ENCODE data around the gene TSBP1.

TSBP1 gene

DNA sequence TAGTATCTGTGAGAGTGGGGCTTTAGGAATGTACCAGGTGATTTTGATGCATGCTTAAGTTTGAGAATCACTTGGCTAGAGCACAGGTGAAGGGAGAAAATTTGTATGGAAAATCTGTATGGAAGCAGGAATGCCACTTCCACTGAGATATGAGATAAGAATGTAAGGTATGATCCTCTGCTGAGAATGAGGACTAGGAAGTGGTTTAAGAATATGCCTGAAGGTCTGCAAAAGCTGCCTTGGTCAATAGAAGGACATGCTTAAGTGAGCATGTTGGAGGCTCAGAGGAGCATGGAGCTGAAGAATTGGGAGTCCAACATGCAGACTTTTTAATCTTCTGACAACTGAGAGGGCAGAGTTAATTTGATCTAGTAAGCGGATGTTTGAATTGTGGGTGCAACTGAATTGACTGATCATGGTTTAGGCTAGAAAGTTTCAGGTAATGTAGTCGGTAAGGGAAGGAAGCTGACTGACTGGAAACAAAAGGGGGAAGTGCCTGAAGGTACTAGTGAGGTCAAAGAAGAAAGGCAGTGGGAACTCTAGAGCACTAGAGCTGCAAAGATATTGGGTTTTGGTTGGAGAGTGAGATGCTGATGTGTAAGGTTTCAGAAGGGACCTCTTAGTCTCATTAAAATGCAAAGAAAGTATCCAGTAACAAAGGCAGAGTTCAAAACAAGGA lies 119.2 kb downstream of the TSBP1 start:
- no peaks in the 10 kb centered on the region for H3K36me3 ChIP-seq
- no peak overlapping the region for H3K4me3 ChIP-seq (ENCODE audit: low read depth in 1 of 2, low read length in 1 of 2)
- TF ChIP-seq, protein P1, sequence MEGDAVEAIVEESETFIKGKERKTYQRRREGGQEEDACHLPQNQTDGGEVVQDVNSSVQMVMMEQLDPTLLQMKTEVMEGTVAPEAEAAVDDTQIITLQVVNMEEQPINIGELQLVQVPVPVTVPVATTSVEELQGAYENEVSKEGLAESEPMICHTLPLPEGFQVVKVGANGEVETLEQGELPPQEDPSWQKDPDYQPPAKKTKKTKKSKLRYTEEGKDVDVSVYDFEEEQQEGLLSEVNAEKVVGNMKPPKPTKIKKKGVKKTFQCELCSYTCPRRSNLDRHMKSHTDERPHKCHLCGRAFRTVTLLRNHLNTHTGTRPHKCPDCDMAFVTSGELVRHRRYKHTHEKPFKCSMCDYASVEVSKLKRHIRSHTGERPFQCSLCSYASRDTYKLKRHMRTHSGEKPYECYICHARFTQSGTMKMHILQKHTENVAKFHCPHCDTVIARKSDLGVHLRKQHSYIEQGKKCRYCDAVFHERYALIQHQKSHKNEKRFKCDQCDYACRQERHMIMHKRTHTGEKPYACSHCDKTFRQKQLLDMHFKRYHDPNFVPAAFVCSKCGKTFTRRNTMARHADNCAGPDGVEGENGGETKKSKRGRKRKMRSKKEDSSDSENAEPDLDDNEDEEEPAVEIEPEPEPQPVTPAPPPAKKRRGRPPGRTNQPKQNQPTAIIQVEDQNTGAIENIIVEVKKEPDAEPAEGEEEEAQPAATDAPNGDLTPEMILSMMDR (IDR thresholded peaks at IDR 0.05): no peak
- H3K4me1 ChIP-seq (ENCODE audit: control insufficient read depth in 1 of 2, insufficient read depth in 1 of 2, low read depth in 1 of 2, low read length in 1 of 2): peaks cover 3 to 6% of the 10 kb centered on the region in 2 experiments
- no peaks in the 10 kb centered on the region for H3K9me3 ChIP-seq
- no peak overlapping the region for H3K27ac ChIP-seq
- H3K27me3 ChIP-seq: peaks cover 32% of the 10 kb centered on the region

DNA sequence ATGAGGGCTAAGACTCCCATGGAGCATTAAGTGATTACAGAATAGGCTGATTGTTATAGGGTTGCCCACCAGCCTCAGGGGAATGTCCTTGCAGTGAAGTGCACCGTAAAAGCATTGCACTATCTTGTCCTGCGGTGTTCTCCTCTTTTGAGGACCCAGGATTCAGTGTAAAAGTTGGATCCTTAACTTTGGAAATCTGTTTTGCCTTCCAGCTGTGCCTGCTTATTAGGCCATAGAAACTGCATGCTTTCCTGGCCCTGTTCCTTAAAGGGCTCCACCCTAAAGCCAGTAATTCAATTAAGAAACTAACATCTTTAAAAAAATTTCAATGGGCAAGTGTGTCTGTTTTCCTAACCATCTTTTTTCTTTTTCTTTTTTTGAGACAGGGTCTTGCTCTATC lies 122.4 kb downstream of the TSBP1 start:
- H3K9me3 ChIP-seq: no peaks in the 10 kb centered on the region
- H3K27me3 ChIP-seq: peaks cover 10% of the 10 kb centered on the region
- H3K4me1 ChIP-seq (ENCODE audit: control insufficient read depth in 1 of 2, insufficient read depth in 1 of 2, low read depth in 1 of 2, low read length in 1 of 2): peaks cover 0 to 6% of the 10 kb centered on the region in 2 experiments
- no peaks in the 10 kb centered on the region for H3K36me3 ChIP-seq
- TF ChIP-seq, protein P1 (IDR thresholded peaks at IDR 0.05): no peak
- H3K4me3 ChIP-seq (ENCODE audit: low read depth in 1 of 2, low read length in 1 of 2): no peak overlapping the region
- H3K27ac ChIP-seq: no peak overlapping the region

DNA sequence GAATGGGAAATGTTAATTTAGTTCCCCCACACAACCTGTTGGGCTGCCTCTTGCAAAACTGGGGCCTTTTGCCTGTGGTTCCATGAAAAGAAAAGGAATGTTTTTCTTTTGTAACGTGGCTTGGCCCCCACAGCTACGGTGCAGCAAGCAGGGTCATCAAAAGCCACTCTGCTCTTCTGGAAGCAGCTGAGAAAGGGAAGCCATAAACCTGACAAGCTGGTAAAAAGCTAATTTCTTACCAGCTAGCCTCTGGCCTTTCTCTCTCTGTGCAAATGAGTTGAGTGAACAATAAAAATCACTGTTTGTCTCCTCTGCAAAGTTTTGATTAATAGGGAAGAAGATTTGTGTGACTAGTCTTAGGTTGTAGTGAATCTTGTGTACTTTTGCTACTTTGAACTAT lies 124.3 kb downstream of the TSBP1 start:
- TF ChIP-seq, protein P1 (IDR thresholded peaks at IDR 0.05): no peak
- peaks cover 10% of the 10 kb centered on the region for H3K27me3 ChIP-seq
- H3K4me1 ChIP-seq (ENCODE audit: control insufficient read depth in 1 of 2, insufficient read depth in 1 of 2, low read depth in 1 of 2, low read length in 1 of 2): peaks cover 0 to 6% of the 10 kb centered on the region in 2 experiments
- H3K4me3 ChIP-seq (ENCODE audit: low read depth in 1 of 2, low read length in 1 of 2): no peak overlapping the region
- no peak overlapping the region for H3K27ac ChIP-seq
- no peaks in the 10 kb centered on the region for H3K9me3 ChIP-seq
- H3K36me3 ChIP-seq: no peaks in the 10 kb centered on the region

- Histone ChIP-seq H3K4me1 (ENCODE audit: control insufficient read depth in 1 of 2, insufficient read depth in 1 of 2, low read depth in 1 of 2, low read length in 1 of 2) (peaks cover 0 to 6% of the 10 kb centered on the region in 2 experiments), H3K27me3 (peaks cover 10% of the 10 kb centered on the region), H3K9me3 (no peaks in the 10 kb centered on the region), H3K27ac (no peak overlapping the region), H3K4me3 (ENCODE audit: low read depth in 1 of 2, low read length in 1 of 2) (no peak overlapping the region), H3K36me3 (no peaks in the 10 kb centered on the region)
- TF ChIP-seq, protein P1 (IDR thresholded peaks at IDR 0.05): peak; percentile 83
Observed at GRCh38 chr6:32244946-32245398, 126.7 kb downstream of the TSBP1 start.

- Histone ChIP-seq H3K27me3 (peaks cover 10% of the 10 kb centered on the region), H3K9me3 (no peaks in the 10 kb centered on the region), H3K4me3 (ENCODE audit: low read depth in 1 of 2, low read length in 1 of 2) (no peak overlapping the region), H3K4me1 (ENCODE audit: control insufficient read depth in 1 of 2, insufficient read depth in 1 of 2, low read depth in 1 of 2, low read length in 1 of 2) (peaks cover 0 to 6% of the 10 kb centered on the region in 2 experiments), H3K36me3 (no peaks in the 10 kb centered on the region), H3K27ac (no peak overlapping the region)
- TF ChIP-seq, protein P1 (IDR thresholded peaks at IDR 0.05): no peak
Observed at GRCh38 chr6:32244270-32244669, 127.4 kb downstream of the TSBP1 start.

All from neutrophil (primary cell).